ENCODE results near the gene ATF4.

The ATF4 gene

DNA sequence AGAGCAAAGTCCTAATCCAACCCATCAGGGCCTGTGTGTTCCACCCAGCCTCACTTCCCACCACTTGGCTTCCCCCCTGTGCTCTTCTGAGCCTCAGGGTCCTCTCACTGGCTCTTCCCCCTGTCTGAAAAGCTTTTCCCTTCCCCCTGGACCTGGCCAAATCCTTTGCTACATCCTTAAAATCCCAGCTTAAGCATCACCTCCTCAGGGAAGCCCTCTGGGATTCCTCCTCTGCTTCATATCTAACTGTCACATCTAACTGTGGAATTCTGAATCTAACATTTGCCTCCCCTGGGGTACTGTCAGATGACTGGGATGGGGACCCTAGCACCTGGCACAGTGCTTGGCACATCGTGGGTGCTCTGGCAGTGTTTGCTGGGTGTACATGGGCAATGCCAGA, 51.2 kb downstream of the ATF4 start:
- Histone ChIP-seq H3K4me2 (ENCODE audit: insufficient read depth, low read length, poor library complexity, severe bottlenecking) (no peak overlapping the region), H4K8ac (ENCODE audit: low read depth, low read length) (no peak overlapping the region), H3K23ac (ENCODE audit: low read depth, low read length, poor library complexity) (no peak overlapping the region), H2BK12ac (ENCODE audit: low read length) (no peak overlapping the region), H3K4me1 (ENCODE audit: control insufficient read depth in 2 of 2, insufficient read depth in 1 of 2, low read depth in 1 of 2, low read length in 2 of 2) (no peaks in the 10 kb centered on the region), H3K9me3 (replicated peaks in 1 of 2; ENCODE audit: control insufficient read depth in 2 of 2, insufficient read depth in 1 of 2, low read depth in 1 of 2, low read length in 2 of 2) (no peaks in the 10 kb centered on the region), H3K9ac (ENCODE audit: low read depth, low read length, poor library complexity) (no peak overlapping the region), H3K36me3 (replicated peaks in 1 of 2; ENCODE audit: control insufficient read depth in 2 of 2, insufficient read depth in 2 of 2, low read length in 2 of 2) (no peaks in the 10 kb centered on the region), H3K4ac (ENCODE audit: low read length) (no peak overlapping the region), H3K14ac (ENCODE audit: low read length) (no peak overlapping the region), H2AK5ac (ENCODE audit: low read depth, low read length) (no peak overlapping the region), H3K4me3 (ENCODE audit: low read length in 2 of 2) (no peak overlapping the region), H2BK15ac (ENCODE audit: low read length) (no peak overlapping the region), H2BK120ac (ENCODE audit: low read depth, low read length) (no peak overlapping the region), H3K27me3 (ENCODE audit: control insufficient read depth in 3 of 3, insufficient read depth in 3 of 3, low read depth in 1 of 3, low read length in 3 of 3) (peaks cover 0 to 25% (median 0%) of the 10 kb centered on the region in 3 experiments), H2AFZ (ENCODE audit: low read length) (no peak overlapping the region), H3K27ac (replicated peaks; ENCODE audit: low read length) (no peak overlapping the region), H3K18ac (ENCODE audit: low read length) (no peak overlapping the region), H3K79me1 (ENCODE audit: low read depth, low read length) (no peaks in the 10 kb centered on the region), H2BK5ac (ENCODE audit: low read length) (no peak overlapping the region), H4K91ac (ENCODE audit: low read depth, low read length, poor library complexity) (no peak overlapping the region)
- WGBS, 2 donors (ENCODE audit: extremely low coverage in 2 of 2, insufficient read length in 2 of 2, insufficient replicate concordance in 1 of 2), result no CpG with 5 or more reads among the region's 1 CpG
- DNase-seq (ENCODE audit: low spot score), result no peak
